ENCODE measurements around the gene ATP13A4. TPM values are rescaled to one million over a fixed set of nuclear protein-coding genes. Genes with fewer than 3 reads are reported as not detected.

ATP13A4 gene
- total and polyA plus RNA-seq, 2 of the 8 experiments (the other 6 are each of a cell fraction or from before 2014, with no cell fraction given), result 0.12 TPM; not detected in 1

Other genes starting within 250 kb of the ATP13A4 start
- not detected in 2 replicates for gene ATP13A5, start 176.1 kb downstream of the ATP13A4 start, total RNA-seq (2021; fragmentation: NEBNext Ultra II Directional; extraction: Animal tissue kit (Norgen Biotek cat#: 25700))
- not detected in 2 replicates for gene ATP13A5, start 176.1 kb downstream of the ATP13A4 start, polyA plus RNA-seq (2011; rRNA removed)
- gene OPA1, start 38.3 kb upstream of the ATP13A4 start, total RNA-seq (2021; fragmentation: NEBNext Ultra II Directional; extraction: Animal tissue kit (Norgen Biotek cat#: 25700)), result 109 and 114 TPM in 2 replicates
- gene OPA1, start 38.3 kb upstream of the ATP13A4 start, polyA plus RNA-seq (2011; rRNA removed), result 15.1 and 20.3 TPM in 2 replicates